HG03196 (cell line): ENCODE results near the gene HOXC12.

Experiments
- ATAC-seq: cut with Tn5 transposase; IDR thresholded peaks from one replicate; pipeline ENCODE4 v1.9.1; 2021; ENCODE audit not compliant: unreplicated experiment

The HOXC12 gene

DNA sequence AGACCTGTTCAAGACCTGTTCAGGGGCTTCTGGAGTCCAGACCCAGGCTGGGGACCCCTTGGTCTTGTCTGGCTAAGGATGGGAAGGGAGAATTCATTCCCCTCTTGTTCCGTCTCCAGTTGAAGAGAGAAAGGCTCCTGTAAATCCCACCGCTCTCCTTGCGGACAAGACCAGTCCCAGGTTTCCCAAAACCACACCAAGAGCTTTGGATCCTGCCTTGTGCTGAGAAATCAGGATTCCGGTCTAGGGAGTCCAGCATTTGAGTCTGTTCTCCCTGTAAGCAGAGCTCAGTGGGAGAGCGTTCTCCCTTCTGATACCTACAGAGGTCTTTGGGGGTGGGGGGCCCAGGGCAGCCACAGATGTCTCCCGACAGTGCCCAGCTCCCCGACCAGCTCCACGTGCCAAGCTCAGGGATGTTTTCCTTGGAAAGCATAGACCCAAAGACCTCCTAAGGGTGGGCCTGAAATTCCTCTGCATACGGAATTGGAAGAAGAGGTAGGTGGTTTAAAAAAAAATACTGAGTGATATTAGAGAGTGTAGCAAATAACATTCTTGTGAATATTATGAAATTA is 14.2 kb upstream of the HOXC12 start:
- ATAC-seq: no peak

DNA sequence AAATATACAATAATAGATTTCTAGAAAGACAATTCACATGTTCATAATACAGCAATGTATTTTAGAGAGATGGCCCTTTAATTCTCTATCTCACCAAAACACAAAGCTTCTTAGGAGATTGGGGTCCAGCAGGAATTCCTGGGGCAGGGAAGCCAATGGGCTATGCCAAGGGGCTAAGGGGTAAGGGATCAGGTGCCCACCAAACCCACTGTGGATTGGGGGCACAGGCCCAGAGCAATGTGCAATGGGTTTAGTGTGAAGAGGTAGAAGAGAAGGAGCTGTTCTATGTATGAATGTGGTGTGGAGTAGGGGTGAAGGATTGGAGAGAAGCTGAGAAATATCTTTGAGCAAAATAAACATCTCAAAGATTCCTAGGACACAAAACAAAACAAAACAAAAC is 13.5 kb upstream of the HOXC12 start:
- ATAC-seq: no peak

DNA sequence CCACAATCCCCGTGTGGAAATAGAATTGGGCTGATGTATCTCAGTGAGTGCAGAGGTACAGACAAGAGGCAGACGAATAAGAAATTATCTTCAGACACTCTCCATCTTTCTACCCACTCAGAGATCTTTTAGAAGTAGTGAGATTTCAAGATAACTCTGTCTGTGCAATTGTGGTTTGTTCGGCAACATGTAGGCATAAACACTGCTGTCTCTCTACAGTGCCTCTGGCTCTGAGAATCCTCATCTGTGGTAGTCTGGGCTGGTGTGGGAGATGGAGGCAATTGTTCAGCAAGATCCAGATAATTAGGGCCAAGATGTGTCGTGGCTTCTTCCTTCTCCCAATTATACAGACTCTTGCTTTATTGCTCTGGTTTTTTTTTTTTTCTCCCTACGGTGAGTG is 13.0 kb upstream of the HOXC12 start:
- no peak for ATAC-seq

DNA sequence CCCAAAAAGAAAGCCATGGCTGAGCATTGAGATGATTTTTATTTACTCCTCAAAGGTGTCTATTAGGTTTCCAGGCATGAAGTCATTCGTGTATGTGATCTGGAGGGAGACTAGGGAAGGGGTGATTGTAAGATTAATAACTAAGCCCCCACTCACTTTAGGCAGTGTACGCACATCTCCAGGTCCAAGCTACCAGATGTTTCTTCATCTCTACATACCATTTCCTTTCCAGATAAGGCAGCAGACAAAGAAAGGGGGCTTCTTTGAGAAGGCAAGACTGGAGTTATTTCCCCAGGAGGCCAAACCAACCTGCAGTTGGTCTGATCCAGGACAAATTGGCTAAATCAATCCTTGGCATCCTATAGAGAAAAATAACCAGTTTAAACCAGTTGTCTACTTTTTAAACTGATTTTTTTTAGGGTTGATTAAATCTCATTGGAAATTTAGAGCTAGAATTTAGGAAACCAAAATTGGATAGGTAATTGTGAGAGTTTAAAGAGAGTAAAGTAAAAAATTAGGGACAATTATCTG is 12.2 kb upstream of the HOXC12 start:
- no peak for ATAC-seq

DNA sequence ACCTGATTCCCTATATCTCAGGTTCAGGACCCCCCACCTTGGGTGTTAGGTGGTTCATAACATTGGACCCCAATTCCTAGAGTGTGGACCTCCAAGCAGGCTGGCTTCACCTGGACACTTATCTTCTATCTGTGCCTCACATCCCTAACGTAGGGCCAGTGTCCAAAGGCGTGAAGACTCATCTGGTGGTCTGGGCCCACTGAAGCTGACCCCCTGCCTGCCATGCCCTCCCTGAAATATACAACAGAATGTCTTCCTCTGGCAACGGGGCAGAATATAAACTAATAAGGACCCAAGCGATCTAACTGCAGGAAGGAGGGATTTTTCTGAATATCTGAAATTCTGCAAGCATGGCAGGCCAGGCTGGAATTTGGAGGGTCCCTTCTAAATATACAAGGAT is 10.5 kb upstream of the HOXC12 start:
- ATAC-seq: no peak

DNA sequence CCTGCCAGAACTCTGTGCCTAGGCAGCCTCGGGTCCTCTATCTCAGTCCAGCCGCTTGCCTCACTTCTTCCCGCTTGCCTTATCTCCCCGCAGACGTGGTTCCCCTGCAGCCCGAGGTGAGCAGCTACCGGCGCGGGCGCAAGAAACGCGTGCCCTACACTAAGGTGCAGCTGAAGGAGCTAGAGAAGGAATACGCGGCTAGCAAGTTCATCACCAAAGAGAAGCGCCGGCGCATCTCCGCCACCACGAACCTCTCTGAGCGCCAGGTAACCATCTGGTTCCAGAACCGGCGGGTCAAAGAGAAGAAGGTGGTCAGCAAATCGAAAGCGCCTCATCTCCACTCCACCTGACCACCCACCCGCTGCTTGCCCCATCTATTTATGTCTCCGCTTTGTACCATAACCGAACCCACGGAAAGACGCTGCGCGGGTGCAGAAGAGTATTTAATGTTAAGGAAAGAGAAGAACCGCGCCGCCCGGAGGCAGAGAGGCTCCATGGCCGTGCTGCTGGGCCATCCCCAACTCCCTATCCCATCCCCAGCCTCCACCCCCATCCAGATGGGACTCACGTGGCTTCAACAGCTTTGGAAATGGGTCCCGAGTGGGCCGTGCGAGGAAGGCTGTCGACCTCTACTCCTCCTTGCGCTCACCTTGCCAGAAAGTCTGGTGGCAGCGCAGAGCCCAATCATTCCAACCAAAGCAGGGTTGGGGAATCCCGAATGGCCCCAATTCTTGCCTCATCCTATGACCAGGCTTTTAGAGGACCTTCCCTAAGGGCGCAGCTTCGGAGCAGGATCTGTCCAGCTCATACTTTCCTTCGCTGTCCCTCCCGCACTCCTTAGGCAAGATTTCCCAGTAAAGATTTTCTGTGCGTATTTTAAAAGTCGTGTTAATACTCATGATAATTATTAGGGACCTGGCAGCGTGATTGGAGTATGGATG is 9.5 kb upstream of the HOXC12 start:
- ATAC-seq: no peak

DNA sequence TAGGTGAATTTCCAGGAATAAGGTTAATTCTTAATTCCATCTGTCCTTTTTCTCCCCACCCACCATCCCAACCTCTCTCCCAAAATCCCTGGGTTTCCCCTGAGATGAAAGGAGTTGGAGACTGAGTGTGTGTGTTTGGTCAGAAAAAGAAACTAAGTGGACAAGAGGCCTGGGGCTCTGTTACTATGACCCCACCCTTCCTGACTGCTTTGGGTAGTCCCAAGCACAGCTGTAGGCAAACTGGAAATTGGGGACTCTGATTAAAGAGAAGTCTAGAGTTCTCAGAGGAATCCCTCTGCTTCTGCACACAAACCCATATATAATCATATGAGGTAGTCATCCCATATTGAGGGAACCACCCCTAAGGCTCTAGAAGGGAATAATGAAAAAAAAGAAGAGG is 7.0 kb upstream of the HOXC12 start:
- no peak for ATAC-seq

DNA sequence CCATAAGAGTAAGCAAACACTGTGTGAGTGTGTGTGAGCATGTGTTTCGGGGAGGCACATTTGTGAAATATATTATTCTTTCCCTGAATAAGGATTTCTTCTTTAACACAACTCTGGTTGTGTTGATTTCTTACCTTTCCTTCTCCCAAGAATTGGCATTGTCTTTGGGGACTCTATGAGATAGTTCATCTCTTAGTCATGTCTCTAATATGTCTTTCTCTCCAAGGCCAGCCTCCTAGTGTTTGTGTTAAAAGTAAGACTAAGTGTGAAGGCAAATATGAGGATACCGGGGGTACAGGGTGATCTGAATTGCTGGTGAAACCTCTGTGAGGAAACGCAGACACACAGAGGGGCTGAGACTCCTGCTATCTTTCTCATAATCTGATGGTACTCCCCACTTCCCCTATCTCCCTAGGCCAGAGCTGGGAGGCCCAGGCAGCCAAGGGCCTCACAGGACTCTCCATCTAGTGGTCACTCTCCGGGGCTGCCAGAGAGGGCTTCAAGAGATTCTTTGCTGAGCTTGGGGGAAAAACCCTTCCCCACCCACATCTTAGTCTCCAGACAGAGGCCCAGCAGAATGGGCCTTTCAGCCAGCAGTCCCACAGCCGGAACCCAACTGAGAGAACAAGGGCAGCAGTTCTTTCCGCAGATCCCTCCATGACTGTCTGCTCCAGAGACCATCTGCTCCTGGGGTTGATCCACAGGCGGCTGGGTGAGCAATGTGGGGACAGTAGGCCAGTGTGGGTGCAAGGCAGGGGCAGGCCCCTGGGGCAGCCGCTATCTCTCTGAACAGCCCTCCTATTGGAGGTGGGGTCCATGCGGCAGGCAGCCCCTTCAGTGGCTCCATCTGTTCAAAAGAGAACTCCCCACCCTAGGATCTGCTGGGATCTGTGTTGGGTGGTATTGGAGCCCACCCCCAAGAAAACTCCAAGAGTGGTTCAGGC is 5.8 kb upstream of the HOXC12 start:
- no peak for ATAC-seq

DNA sequence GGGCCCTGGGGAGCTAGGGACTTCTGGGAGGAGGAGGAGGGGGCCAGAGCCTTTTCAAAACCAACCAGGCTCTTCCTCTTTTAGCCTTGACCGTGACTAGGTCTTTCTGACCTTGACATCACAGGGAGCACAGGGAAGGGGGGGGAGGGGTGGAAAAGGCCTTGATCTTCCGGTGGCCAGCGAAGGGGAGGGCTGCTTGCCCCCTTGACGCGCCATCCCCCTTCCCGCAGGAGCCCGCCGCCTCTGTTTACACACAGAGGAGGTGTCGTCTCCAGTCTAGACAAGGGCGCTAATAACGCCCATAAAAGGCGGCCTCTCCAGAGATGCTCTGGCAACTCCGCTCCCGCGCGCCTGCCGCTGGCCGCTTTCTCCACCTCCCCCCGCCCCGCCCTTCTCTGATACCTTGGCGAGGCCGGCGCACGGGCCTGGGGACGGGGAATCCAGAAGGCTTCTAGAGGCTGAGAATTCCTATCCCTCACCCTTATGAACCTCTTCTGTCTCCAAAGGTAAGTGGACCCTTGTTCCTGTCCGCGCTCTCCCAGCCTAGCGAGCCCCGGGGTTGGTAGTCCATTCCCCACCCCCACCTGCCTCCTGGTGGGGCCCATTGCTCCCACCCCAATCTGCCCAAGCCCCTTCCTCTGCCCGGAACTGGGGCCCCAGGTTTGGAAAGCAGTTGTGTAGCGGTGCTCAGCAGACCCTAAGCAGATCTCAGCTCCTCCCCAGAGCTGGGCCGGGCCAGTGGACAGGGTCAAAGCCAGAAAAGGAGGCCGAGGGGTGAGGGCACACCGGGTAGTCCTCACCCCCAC is 4.9 kb upstream of the HOXC12 start:
- ATAC-seq: no peak

DNA sequence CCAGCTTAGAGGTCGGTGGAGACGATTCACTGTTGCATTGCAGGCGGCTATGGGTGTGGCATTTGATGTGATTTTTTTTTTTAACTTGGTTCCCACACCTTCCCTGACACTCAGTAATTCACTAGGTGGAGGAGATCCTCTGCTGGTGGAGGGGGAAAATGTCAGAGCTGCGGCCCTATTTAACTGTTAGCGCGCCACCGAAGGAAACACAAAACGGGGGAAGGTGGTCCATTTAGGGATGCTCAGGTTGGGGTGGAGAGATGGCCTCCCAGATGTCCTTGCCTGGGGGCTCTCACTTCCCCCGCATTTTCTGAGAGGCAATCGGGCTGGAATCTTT is 4.3 kb upstream of the HOXC12 start:
- no peak for ATAC-seq

DNA sequence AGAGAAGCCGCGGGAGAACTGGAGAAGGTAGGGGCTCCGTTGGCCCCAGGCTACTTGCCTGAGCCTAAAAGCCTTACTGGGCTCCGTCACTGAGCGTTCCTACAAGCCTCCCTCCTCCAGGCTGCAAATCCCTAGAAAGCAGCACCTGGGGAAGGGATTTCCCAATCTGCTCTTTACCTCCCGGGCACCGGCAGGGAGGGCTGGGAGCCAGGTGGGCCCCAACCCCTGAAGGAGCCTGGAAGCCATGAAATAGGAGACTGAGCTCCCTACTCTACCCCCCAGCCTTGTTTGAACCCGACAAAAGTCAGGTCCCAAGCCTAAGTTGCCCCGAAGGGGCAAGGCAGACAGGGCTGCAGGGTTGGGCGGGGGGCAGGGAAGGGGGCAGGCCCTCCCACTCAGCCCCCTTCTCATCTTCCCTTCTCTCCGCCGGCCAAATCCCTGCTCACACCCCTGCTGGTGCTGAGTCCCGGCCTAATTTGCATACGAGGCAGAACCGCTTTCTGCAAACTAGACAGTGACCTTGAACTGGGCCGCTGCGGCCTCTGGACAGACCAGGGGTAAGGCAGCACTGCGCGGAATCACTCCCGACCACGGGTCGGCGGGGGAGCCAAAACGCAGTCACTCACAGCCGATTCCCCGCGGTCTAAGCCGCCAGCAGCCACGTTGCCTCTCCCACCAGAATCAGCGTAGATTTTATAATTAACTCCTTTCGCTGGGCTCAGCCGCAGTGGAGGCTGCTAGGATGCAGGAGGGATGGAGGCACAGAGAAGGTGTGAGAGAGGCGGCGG is 3.7 kb upstream of the HOXC12 start:
- ATAC-seq: no peak

DNA sequence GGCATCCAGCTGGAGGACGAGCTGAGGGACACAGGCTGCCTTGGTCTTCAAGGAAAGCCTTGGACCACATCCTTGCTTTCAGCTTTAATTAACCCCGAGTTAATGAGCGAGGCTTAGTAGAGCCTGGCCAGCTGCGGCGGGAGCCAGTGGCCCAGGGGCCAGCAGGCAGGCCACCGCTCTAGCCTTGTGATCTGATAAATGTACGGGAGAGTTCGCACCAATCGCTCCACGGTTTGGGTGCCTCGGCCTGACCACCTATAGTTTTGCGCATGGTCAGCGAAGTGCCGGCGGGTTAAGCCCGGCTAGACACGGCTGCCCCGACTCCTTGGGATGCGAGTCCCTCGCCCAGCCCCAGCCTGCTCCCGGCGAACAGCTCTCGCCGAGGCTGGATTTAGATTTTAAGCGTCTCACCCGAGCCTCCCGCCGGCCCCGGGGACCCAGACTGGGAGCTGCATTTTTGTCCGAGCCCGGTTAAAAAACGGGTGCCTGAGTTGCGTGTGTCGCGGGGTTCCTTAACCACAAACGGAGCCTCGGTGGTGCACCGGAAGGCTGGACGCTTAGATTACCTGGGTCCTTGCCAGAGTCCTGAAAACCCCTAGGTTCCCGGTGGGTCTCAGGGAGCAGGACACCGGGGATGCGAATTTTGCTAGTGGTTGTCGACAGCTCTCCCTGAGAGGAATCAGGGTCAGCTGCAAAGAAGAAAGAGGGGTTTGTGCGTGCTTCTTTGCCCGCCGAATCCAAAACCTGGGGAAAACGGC is 2.9 kb upstream of the HOXC12 start:
- ATAC-seq: no peak

DNA sequence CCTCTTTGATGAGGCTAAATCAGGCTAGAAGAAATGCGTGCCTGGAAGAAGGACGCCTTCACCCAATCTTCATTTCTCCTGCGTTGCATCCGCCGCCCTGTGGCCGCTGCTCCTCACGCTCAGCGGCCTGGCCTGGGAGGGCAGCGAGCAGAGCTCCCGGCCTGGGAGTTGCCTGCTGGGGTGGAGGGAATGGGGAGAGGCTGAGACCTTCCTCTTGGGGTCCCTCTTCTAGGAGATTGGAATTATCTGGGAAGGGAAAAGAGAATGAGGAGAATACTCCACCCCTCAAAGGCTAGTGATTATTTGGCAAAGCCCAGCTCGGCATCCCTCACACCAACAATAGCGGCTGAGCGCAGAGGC is 2.4 kb upstream of the HOXC12 start:
- ATAC-seq: no peak

DNA sequence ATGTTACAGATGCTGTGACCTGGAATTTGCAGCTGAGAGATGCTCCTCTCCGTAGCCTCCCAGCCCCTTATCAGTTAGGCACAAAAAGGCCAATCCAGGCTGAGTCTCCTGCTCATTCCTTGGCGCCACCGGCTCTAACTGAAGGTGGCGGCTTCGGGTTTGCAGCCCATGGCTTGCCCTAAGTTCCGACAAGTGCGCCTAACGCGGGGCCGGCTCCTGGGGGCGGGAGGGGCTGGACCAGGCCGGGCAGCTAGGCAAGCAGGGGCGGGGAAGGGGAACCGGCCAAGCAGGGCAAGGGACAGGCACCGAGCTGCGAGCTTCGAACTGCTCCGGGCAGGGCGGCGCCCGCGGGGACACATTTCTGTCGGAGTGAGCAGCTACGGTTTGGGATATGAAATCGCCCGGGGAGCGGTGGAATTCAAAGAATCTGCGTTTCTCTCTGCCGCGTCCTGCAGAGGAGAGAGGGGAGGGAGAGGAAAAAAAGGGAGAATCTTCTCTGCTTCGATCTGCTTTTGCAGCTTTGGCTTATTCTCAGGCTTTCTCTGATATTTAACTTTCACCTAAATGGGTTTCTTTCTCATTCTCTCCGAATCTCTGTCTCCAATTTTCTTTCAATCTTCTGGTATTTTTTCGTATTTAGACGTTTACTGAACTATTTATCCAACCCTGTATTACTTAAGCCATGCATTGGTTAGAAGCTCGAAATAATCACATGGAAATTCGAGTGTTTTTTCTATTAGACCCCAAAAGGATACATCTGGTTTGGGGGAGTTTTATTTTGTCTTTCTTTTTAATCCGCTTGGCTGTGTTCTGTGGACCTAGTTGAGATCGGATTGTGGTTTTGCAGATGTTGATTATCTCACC is 1.6 kb upstream of the HOXC12 start:
- no peak for ATAC-seq

DNA sequence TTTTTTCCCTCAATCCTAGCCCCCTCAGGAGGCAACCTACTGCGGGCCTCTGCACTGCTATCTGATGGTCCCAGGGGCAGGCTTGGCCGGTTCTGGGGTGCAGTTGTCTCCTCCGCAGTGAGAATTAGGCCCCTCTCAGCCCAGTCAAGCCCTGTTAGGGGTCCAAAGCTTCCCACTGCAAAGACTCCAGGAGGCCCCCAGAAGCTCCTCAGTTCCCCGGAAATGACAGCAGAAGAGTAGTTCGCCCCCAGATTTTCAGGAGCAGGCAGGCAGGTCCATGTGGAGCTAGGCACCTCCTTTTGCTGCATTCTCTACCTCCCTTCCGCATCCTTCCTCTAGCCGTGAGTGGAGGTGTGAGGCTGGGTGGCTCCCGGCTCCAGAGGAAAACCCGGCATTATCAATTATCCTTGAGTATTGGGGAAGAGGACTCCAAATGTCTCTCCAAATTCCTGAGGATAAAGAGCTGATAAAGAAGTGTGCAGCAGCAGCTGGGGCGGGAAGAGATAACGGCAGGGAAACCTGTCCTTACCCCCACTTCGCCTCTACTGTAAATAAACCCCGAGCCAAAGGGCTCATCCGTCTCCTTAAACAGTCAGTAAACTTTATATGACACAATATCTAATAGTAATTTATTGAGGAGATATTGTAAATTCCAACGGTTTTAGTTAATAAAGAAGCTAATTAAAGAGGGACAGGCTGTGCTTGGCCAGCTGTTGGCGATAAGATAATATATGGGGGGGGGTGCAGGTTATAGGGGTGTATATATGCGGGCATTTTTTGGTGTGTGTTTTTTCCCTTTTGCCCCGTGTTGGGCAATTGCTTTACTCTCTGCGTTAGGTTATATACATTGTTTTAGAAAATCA is 641 bp upstream of the HOXC12 start:
- ATAC-seq: no peak

DNA sequence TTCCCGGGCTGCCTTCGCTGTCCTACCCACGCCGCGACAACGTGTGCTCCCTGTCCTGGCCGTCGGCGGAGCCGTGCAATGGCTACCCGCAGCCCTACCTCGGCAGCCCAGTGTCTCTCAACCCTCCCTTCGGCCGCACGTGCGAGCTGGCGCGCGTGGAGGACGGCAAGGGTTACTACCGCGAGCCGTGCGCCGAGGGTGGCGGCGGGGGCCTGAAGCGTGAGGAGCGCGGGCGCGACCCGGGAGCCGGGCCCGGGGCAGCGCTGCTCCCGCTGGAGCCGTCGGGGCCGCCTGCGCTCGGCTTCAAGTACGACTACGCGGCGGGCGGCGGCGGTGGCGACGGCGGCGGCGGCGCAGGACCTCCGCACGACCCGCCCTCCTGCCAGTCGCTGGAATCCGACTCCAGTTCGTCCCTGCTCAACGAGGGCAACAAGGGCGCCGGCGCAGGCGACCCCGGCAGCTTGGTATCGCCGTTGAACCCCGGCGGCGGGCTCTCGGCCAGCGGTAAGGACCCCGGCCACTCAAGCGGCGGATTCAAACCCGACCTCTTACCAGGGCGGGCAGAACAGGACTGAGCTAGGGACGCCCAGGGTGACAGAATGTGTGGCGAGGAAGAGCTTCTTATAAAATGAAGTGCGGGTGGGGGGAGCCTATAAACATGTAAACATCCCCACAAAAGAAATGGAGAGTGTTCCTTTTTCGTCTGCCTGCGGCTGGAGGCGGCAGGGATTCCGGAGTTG is 503 bp downstream of the HOXC12 start:
- no peak for ATAC-seq
